DOHH2 (cell line): ENCODE data around the gene SP9.

Experiments used
- EZH2phosphoT487 ChIP-seq: fragments of 200-600 bp; sonication (generic); IDR thresholded peaks from 2 replicates; pipeline ENCODE4 v1.6.1; 2017; ENCODE audit warnings: borderline replicate concordance, mild to moderate bottlenecking, antibody characterized with exemption, low read length, moderate library complexity, mixed read lengths
- TF ChIP-seq, protein P1 (sequence below): fragments of 200-600 bp; sonication (generic); IDR thresholded peaks from one replicate; pipeline ENCODE4 v1.5.1; 2014; ENCODE audit warnings: antibody characterized with exemption, mild to moderate bottlenecking, low read depth, low read length; ENCODE audit not compliant: poor library complexity, severe bottlenecking

DNA sequence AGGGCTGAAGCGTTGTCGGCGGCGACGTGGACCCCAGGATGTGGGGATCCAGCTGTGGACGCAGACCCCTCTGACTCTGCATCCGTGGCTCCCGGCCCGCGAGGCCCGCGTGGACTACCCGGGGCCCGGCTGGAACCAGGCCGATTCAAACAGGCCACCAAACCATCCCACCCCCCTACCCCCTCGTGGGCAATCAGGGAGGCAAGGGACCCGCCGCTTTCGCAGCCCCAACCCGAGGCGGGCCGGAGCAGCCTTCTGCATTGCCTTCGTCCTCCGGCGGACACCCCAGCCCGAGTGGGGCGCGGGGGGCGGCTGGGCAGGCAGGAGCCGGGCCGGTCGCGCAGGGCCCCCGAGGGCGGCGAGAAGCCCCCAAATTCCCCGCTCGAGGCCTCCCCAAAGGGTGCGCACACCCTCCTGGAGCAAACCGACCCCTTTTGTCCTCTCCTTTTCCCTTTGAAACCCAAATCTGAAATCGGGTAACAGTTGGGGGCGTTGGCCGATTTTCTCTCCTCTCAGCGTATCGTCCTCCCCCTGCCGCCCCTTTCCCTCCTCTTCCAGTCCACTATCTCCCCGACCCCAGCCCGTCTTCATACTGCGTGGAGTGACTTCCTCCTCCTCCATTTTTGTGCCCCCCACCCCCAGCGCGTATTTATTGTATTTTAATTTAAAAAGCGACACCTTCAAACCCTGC is 7.4 kb downstream of the SP9 start:
- TF ChIP-seq, protein P1, sequence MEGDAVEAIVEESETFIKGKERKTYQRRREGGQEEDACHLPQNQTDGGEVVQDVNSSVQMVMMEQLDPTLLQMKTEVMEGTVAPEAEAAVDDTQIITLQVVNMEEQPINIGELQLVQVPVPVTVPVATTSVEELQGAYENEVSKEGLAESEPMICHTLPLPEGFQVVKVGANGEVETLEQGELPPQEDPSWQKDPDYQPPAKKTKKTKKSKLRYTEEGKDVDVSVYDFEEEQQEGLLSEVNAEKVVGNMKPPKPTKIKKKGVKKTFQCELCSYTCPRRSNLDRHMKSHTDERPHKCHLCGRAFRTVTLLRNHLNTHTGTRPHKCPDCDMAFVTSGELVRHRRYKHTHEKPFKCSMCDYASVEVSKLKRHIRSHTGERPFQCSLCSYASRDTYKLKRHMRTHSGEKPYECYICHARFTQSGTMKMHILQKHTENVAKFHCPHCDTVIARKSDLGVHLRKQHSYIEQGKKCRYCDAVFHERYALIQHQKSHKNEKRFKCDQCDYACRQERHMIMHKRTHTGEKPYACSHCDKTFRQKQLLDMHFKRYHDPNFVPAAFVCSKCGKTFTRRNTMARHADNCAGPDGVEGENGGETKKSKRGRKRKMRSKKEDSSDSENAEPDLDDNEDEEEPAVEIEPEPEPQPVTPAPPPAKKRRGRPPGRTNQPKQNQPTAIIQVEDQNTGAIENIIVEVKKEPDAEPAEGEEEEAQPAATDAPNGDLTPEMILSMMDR, result no peak
- TF ChIP-seq EZH2phosphoT487, result no peak
